Trophoblast cell (in vitro differentiated cells and primary cell): Measurements from ENCODE around the gene FIP1L1.

Experiments
- DNase-seq, 2 donors: peaks; one replicate each; pipeline ENCODE4 v3.0.0-alpha.2; 2016
- H2AFZ ChIP-seq: 2 replicates; pipeline ENCODE4 v1.6.1; 2013; ENCODE audit warnings: low read length, moderate library complexity, mild to moderate bottlenecking; ENCODE audit not compliant: insufficient read depth, poor library complexity
- H2AK5ac ChIP-seq: 2 replicates; pipeline ENCODE4 v1.6.1; 2013; ENCODE audit warnings: mild to moderate bottlenecking, low read length
- H2BK120ac ChIP-seq: 2 replicates; pipeline ENCODE4 v1.6.1; 2013; ENCODE audit warnings: low read length, mild to moderate bottlenecking, moderate library complexity; ENCODE audit not compliant: insufficient read depth, poor library complexity
- H2BK12ac ChIP-seq: 2 replicates; pipeline ENCODE4 v1.6.1; 2013; ENCODE audit warnings: mild to moderate bottlenecking, low read length, moderate library complexity
- H2BK5ac ChIP-seq: 2 replicates; pipeline ENCODE4 v1.6.1; 2013; ENCODE audit warnings: low read length, low read depth, moderate library complexity, mild to moderate bottlenecking; ENCODE audit not compliant: poor library complexity
- H3K14ac ChIP-seq: 2 replicates; pipeline ENCODE4 v1.6.1; 2013; ENCODE audit warnings: mild to moderate bottlenecking, low read length
- H3K18ac ChIP-seq: 2 replicates; pipeline ENCODE4 v1.6.1; 2013; ENCODE audit warnings: mild to moderate bottlenecking, low read length
- H3K23ac ChIP-seq: 2 replicates; pipeline ENCODE4 v1.6.1; 2013; ENCODE audit warnings: low read length
- H3K27ac ChIP-seq: 2 replicates; pipeline ENCODE4 v1.5.1; 2013; ENCODE audit warnings: low read depth, mild to moderate bottlenecking, inconsistent platforms, low read length, moderate library complexity
- H3K27me3 ChIP-seq: 2 replicates; pipeline ENCODE4 v1.6.1; 2013; ENCODE audit warnings: inconsistent platforms, mild to moderate bottlenecking, low read length, moderate library complexity; ENCODE audit not compliant: insufficient read depth
- H3K36me3 ChIP-seq, 2 experiments: 1 replicate in 1 of 2; 2 replicates in 1 of 2; pipeline ENCODE4 v1.6.1; 2013; ENCODE audit warnings: low read length in 2 of 2, mild to moderate bottlenecking in 2 of 2, moderate library complexity in 1 of 2; ENCODE audit not compliant: insufficient read depth in 2 of 2, control insufficient read depth in 1 of 2
- H3K4ac ChIP-seq: 2 replicates; pipeline ENCODE4 v1.6.1; 2013; ENCODE audit warnings: low read depth, mild to moderate bottlenecking, low read length, moderate library complexity
- H3K4me1 ChIP-seq, 2 experiments: 1 replicate in 1 of 2; 2 replicates in 1 of 2; pipeline ENCODE4 v1.6.1; 2013; ENCODE audit warnings: low read length in 2 of 2, mild to moderate bottlenecking in 2 of 2, moderate library complexity in 1 of 2; ENCODE audit not compliant: insufficient read depth in 2 of 2, control insufficient read depth in 1 of 2
- H3K4me2 ChIP-seq: 2 replicates; pipeline ENCODE4 v1.6.1; 2013; ENCODE audit warnings: inconsistent platforms, mild to moderate bottlenecking, low read length, moderate library complexity
- H3K4me3 ChIP-seq: 2 replicates; pipeline ENCODE4 v1.5.1; 2013; ENCODE audit warnings: mild to moderate bottlenecking, low read depth, low read length, inconsistent platforms
- H3K79me1 ChIP-seq: one replicate; pipeline ENCODE4 v1.6.1; 2013; ENCODE audit warnings: low read length
- H3K79me2 ChIP-seq: 2 replicates; pipeline ENCODE4 v1.6.1; 2013; ENCODE audit warnings: low read length, mild to moderate bottlenecking; ENCODE audit not compliant: control insufficient read depth, insufficient read depth, poor library complexity
- H3K9ac ChIP-seq: 2 replicates; pipeline ENCODE4 v1.6.1; 2013; ENCODE audit warnings: mild to moderate bottlenecking, low read length
- H3K9me3 ChIP-seq: 2 replicates; pipeline ENCODE4 v1.6.1; 2013; ENCODE audit warnings: low read depth, mild to moderate bottlenecking, control low read depth, inconsistent platforms, low read length; ENCODE audit not compliant: insufficient read depth
- H4K12ac ChIP-seq: 2 replicates; pipeline ENCODE4 v1.6.1; 2013; ENCODE audit warnings: low read depth, mild to moderate bottlenecking, low read length, moderate library complexity
- H4K8ac ChIP-seq: 2 replicates; pipeline ENCODE4 v1.6.1; 2013; ENCODE audit warnings: low read depth, mild to moderate bottlenecking, low read length, moderate library complexity
- H4K91ac ChIP-seq: one replicate; pipeline ENCODE4 v1.6.1; 2013; ENCODE audit warnings: low read depth, mild to moderate bottlenecking, low read length, moderate library complexity
- WGBS: extraction: QIAGEN DNeasy Blood & Tissue Kit; methylation state at CpG from one replicate; pipeline ENCODE4 v1.1.7; 2013; ENCODE audit warnings: missing lambda C conversion rate; ENCODE audit not compliant: insufficient read length, insufficient coverage; ENCODE audit errors: extremely low coverage; 5-methylcytosine and 5-hydroxymethylcytosine counted together

Gene FIP1L1

DNA sequence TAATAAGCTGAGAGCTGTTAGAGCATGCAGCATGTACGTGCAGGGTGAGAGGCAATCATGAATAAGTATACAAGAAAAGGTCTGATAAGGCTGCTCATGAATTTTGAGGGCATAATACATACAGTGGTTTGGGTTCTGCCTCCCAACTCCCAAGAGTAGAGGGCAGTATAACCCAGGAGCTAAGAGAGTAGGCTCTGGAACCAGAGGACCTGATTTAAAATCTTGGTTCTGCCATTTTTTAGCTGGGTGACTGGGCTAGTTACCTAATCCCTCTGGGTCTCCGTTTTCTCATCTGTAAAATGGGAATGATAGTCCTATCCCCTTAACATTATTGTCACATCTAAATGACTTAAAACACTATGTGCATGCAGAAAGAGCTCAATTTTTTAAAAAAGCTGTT lies 128.5 kb downstream of the FIP1L1 start:
- no peak overlapping the region for H3K23ac ChIP-seq
- H3K14ac ChIP-seq = no peak overlapping the region
- no peaks in the 10 kb centered on the region for H3K79me2 ChIP-seq
- no peak overlapping the region for H4K91ac ChIP-seq
- no peaks in the 10 kb centered on the region for H3K27me3 ChIP-seq
- H2AFZ ChIP-seq = no peak overlapping the region
- H2BK120ac ChIP-seq = no peak overlapping the region
- no peak overlapping the region for H2BK5ac ChIP-seq
- H3K4me1 ChIP-seq = no peaks in the 10 kb centered on the region
- H3K36me3 ChIP-seq = no peaks in the 10 kb centered on the region
- no peak overlapping the region for H3K4me2 ChIP-seq
- no peak overlapping the region for H3K27ac ChIP-seq
- no peak overlapping the region for H2BK12ac ChIP-seq
- no peaks in the 10 kb centered on the region for H3K9me3 ChIP-seq
- no peak overlapping the region for H2AK5ac ChIP-seq
- no peak overlapping the region for H3K4ac ChIP-seq
- no peak overlapping the region for H4K12ac ChIP-seq
- no peak for DNase-seq
- no peak overlapping the region for H3K9ac ChIP-seq
- H3K79me1 ChIP-seq = no peaks in the 10 kb centered on the region
- no peak overlapping the region for H3K4me3 ChIP-seq
- H3K18ac ChIP-seq = no peak overlapping the region
- H4K8ac ChIP-seq = no peak overlapping the region
- WGBS = no CpG with 5 or more reads among the region's 2 CpGs

GRCh38 chr4:53507058-53507457 lies 129.6 kb downstream of the FIP1L1 start:
- no peak overlapping the region for H3K9ac ChIP-seq
- no peak overlapping the region for H2AFZ ChIP-seq
- no peaks in the 10 kb centered on the region for H3K79me2 ChIP-seq
- no peaks in the 10 kb centered on the region for H3K4me1 ChIP-seq
- H3K27me3 ChIP-seq = no peaks in the 10 kb centered on the region
- H4K91ac ChIP-seq = no peak overlapping the region
- no peak overlapping the region for H3K4me3 ChIP-seq
- no peaks in the 10 kb centered on the region for H3K9me3 ChIP-seq
- no peak overlapping the region for H3K14ac ChIP-seq
- H3K4me2 ChIP-seq = no peak overlapping the region
- H4K8ac ChIP-seq = no peak overlapping the region
- WGBS = no CpG with 5 or more reads among the region's 7 CpGs
- H4K12ac ChIP-seq = no peak overlapping the region
- no peak overlapping the region for H3K4ac ChIP-seq
- no peaks in the 10 kb centered on the region for H3K79me1 ChIP-seq
- H2BK5ac ChIP-seq = no peak overlapping the region
- no peak overlapping the region for H2AK5ac ChIP-seq
- DNase-seq = no peak
- H3K23ac ChIP-seq = no peak overlapping the region
- no peak overlapping the region for H3K27ac ChIP-seq
- no peak overlapping the region for H3K18ac ChIP-seq
- H2BK120ac ChIP-seq = no peak overlapping the region
- H2BK12ac ChIP-seq = no peak overlapping the region
- H3K36me3 ChIP-seq = no peaks in the 10 kb centered on the region

GRCh38 chr4:53507671-53508286 lies 130.3 kb downstream of the FIP1L1 start:
- DNase-seq = no peak
- Histone ChIP-seq H3K4me2 (no peak overlapping the region), H3K36me3 (no peaks in the 10 kb centered on the region), H3K9me3 (no peaks in the 10 kb centered on the region), H3K18ac (peak overlapping the region; percentile 55), H3K23ac (no peak overlapping the region), H3K4ac (no peak overlapping the region), H4K8ac (no peak overlapping the region), H3K79me1 (no peaks in the 10 kb centered on the region), H3K27me3 (no peaks in the 10 kb centered on the region), H2BK5ac (no peak overlapping the region), H3K4me1 (no peaks in the 10 kb centered on the region), H3K14ac (no peak overlapping the region), H3K27ac (no peak overlapping the region), H2BK12ac (no peak overlapping the region), H2AK5ac (no peak overlapping the region), H4K12ac (no peak overlapping the region), H3K9ac (no peak overlapping the region), H2AFZ (no peak overlapping the region), H4K91ac (no peak overlapping the region), H3K4me3 (no peak overlapping the region), H3K79me2 (no peaks in the 10 kb centered on the region), H2BK120ac (no peak overlapping the region)
- WGBS = no CpG with 5 or more reads among the region's 17 CpGs

DNA sequence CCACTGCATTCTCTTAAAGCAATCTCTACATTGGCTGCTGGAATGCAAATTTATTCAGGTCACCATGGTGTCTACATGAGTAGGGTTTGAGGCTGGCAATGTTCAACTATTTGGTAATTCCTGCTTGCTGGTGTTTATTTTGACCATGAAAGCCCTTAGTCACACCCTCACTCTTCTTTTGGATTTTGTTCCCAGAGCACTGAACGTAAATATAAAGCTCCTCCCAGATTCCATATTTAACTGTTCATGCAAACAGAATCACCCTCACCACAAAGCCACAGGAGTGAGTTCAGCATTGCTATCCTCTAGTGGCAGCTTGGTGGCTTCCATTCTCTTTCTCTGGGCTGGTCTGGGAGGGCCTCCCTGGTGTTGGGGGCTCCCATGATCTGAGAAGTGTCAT lies 131.0 kb downstream of the FIP1L1 start:
- Histone ChIP-seq H2BK120ac (no peak overlapping the region), H4K8ac (no peak overlapping the region), H2BK5ac (no peak overlapping the region), H4K91ac (no peak overlapping the region), H3K27ac (no peak overlapping the region), H3K79me2 (no peaks in the 10 kb centered on the region), H3K36me3 (no peaks in the 10 kb centered on the region), H3K4me1 (no peaks in the 10 kb centered on the region), H3K27me3 (no peaks in the 10 kb centered on the region), H3K4me3 (no peak overlapping the region), H3K14ac (no peak overlapping the region), H3K79me1 (no peaks in the 10 kb centered on the region), H3K4ac (no peak overlapping the region), H3K9ac (no peak overlapping the region), H2AFZ (no peak overlapping the region), H3K18ac (no peak overlapping the region), H2AK5ac (no peak overlapping the region), H3K4me2 (no peak overlapping the region), H3K9me3 (no peaks in the 10 kb centered on the region), H3K23ac (no peak overlapping the region), H4K12ac (no peak overlapping the region), H2BK12ac (no peak overlapping the region)
- no CpG with 5 or more reads among the region's 1 CpG for WGBS
- no peak for DNase-seq
